ENCODE results near the gene ARRB2.

ARRB2 gene

GRCh38 chr17:4721203-4722135 is 11.0 kb downstream of the ARRB2 start:
- peak in 1 of 10 donors; percentile 65 for DNase-seq

GRCh38 chr17:4722678-4723240 is 12.3 kb downstream of the ARRB2 start:
- intact Hi-C loops (cut with DNase I): no loop called here
- peak in 1 of 10 donors; percentile 22 for DNase-seq

More at GRCh38 chr17:4721203-4722135, 11.0 kb downstream of the ARRB2 start:
- intact Hi-C loops (cut with DNase I): no loop called here

GRCh38 chr17:4724650-4725049 is 14.2 kb downstream of the ARRB2 start:
- intact Hi-C loops (cut with DNase I): loop anchor here (5.0 kb wide), 1 partner anchor 163 kb away; no protein-coding TSS in a partner anchor
- DNase-seq: no peak

GRCh38 chr17:4725646-4726310 is 15.3 kb downstream of the ARRB2 start:
- DNase-seq: no peak
- intact Hi-C loops (cut with DNase I): loop anchor here (5.0 kb wide), 1 partner anchor 162 kb away; no protein-coding TSS in a partner anchor

GRCh38 chr17:4728124-4728523 is 17.7 kb downstream of the ARRB2 start:
- DNase-seq: no peak

GRCh38 chr17:4733073-4733531 is 22.7 kb downstream of the ARRB2 start:
- peak in 1 of 10 donors; percentile 66 for DNase-seq
- intact Hi-C loops (cut with DNase I): loop anchor here (5.0 kb wide), 2 partner anchors 54 to 169 kb away; partner anchors contain the start of genes CHRNE, GLTPD2 and VMO1

More at GRCh38 chr17:4728124-4728523, 17.7 kb downstream of the ARRB2 start:
- intact Hi-C loops (cut with DNase I): loop anchor here (5.0 kb wide), 1 partner anchor 159 kb away; no protein-coding TSS in a partner anchor

GRCh38 chr17:4734857-4735475 is 24.5 kb downstream of the ARRB2 start:
- DNase-seq: peak in 1 of 10 donors; percentile 15
- intact Hi-C loops (cut with DNase I): loop anchor here (5.0 kb wide), 2 partner anchors 52 to 167 kb away; partner anchors contain the start of genes CHRNE, GLTPD2 and VMO1

GRCh38 chr17:4735876-4736651 is 25.6 kb downstream of the ARRB2 start:
- intact Hi-C loops (cut with DNase I): no loop called here
- peak in 2 of 10 donors; percentile 36 to 65 for DNase-seq

- DNase-seq: peak in 1 of 10 donors; percentile 61
- intact Hi-C loops (cut with DNase I): no loop called here
Observed at GRCh38 chr17:4738136-4739121, 28.0 kb downstream of the ARRB2 start.

GRCh38 chr17:4739122-4740024 is 28.9 kb downstream of the ARRB2 start, which contains the start of the genes CXCL16 and ZMYND15:
Gene CXCL16 (minus strand): TSS chr17:4739928. CDS start chr17:4739339, 589 bp downstream.
Gene ZMYND15 (plus strand): TSS chr17:4739833. CDS start chr17:4740549, 716 bp downstream.
- intact Hi-C loops (cut with DNase I): no loop called here
- DNase-seq: peak in 7 of 10 donors; percentile 8 to 88 (median 27)

- DNase-seq: no peak
- intact Hi-C loops (cut with DNase I): no loop called here
Observed at GRCh38 chr17:4740025-4740351, 29.6 kb downstream of the ARRB2 start.

- peak in 1 of 10 donors; percentile 57 for DNase-seq
- intact Hi-C loops (cut with DNase I): no loop called here
Observed at GRCh38 chr17:4740584-4740983, 30.2 kb downstream of the ARRB2 start.

- intact Hi-C loops (cut with DNase I): no loop called here
Observed at GRCh38 chr17:4741544-4741943, 31.1 kb downstream of the ARRB2 start.

GRCh38 chr17:4742133-4742532 is 31.7 kb downstream of the ARRB2 start:
- intact Hi-C loops (cut with DNase I): no loop called here

More at GRCh38 chr17:4741544-4741943, 31.1 kb downstream of the ARRB2 start:
- DNase-seq: peak in 1 of 10 donors; percentile 64

GRCh38 chr17:4742629-4743028 is 32.2 kb downstream of the ARRB2 start:
- DNase-seq: peak in 1 of 10 donors; percentile 36

More at GRCh38 chr17:4742133-4742532, 31.7 kb downstream of the ARRB2 start:
- peak in 1 of 10 donors; percentile 56 for DNase-seq

GRCh38 chr17:4743216-4743615 is 32.8 kb downstream of the ARRB2 start:
- intact Hi-C loops (cut with DNase I): no loop called here
- DNase-seq: peak in 1 of 10 donors; percentile 70

More at GRCh38 chr17:4742629-4743028, 32.2 kb downstream of the ARRB2 start:
- intact Hi-C loops (cut with DNase I): no loop called here

GRCh38 chr17:4743898-4744297 is 33.5 kb downstream of the ARRB2 start:
- DNase-seq: peak in 1 of 10 donors; percentile 54
- intact Hi-C loops (cut with DNase I): no loop called here

All from posterior cingulate gyrus (tissue), 11 donors.